Ovary (tissue), 9 donors: ENCODE measurements around the gene APOD. TPM values are rescaled to one million over a fixed set of nuclear protein-coding genes. Genes with fewer than 3 reads are reported as not detected.

Experiments used
- DNase-seq, 5 donors: peaks; one replicate each; pipeline ENCODE4 v3.0.0-alpha.2; 2019 to 2020
- H3K27ac ChIP-seq, 2 donors: fragments of 200-600 bp; one replicate each; pipeline versions ENCODE4 v1.5.1 to v1.8.0; 2019 to 2022
- H3K27me3 ChIP-seq: fragments of 200-600 bp; one replicate; pipeline ENCODE4 v1.8.0; 2022
- H3K36me3 ChIP-seq: fragments of 200-600 bp; sonication (generic); one replicate; pipeline ENCODE4 v1.5.1; 2019
- H3K4me1 ChIP-seq: one replicate; pipeline ENCODE4 v1.8.1; 2013; ENCODE audit warnings: mild to moderate bottlenecking, moderate library complexity; ENCODE audit not compliant: insufficient read depth
- H3K4me3 ChIP-seq: fragments of 200-600 bp; sonication (generic); one replicate; pipeline ENCODE4 v1.5.1; 2017
- H3K9me3 ChIP-seq, 2 donors: fragments of 200-600 bp in 1 of 2; sonication (generic) in 1 of 2; one replicate each; pipeline versions ENCODE4 v1.5.1 to v1.8.1; 2013 to 2019; ENCODE audit warnings: mild to moderate bottlenecking in 1 of 2, moderate library complexity in 1 of 2
- EP300 ChIP-seq: sonication (generic); formaldehyde crosslinking; IDR thresholded peaks from one replicate; pipeline ENCODE4 v1.6.1; 2017; ENCODE audit warnings: antibody characterized with exemption
- POLR2A ChIP-seq: fragments of 450-650 bp; IDR thresholded peaks from one replicate; pipeline ENCODE4 v1.6.1; 2017; ENCODE audit warnings: antibody characterized with exemption, mild to moderate bottlenecking, moderate library complexity
- WGBS, 3 donors: extraction: QIAGEN DNeasy Blood & Tissue Kit in 1 of 3; methylation state at CpG; one replicate each; pipeline versions ENCODE4 v1.1.5 to v1.1.7; 2013 to 2017; 5-methylcytosine and 5-hydroxymethylcytosine counted together
- intact Hi-C, 4 donors: fragments of 100-400 bp; cut with DNase I; formaldehyde crosslinking; loops; one replicate each; pipeline versions ENCODE4 v1.11.0 to v1.15.1; 2022 to 2023
- polyA plus RNA-seq, 2 donors: library from polyadenylated mRNA; stranded (reverse); fragments of 200-250 nt in 1 of 2; fragments of 350-450 nt in 1 of 2; fragmentation: Illumina TruSeq in 1 of 2; extraction: RNeasy Lipid Tissue Mini Kit (QIAGEN cat#74804) in 1 of 2; gene quantifications; one replicate each; pipeline ENCODE4 v1.2.3, GENCODE V29; 2013 to 2014
- total RNA-seq, 7 donors: library from RNA; depleted of rRNA in 2 of 7; stranded (reverse); fragments of >200 nt in 2 of 7; fragmentation: NEBNext Ultra II Directional in 3 of 7; extraction: Animal tissue kit (Norgen Biotek cat#: 25700) in 3 of 7; gene quantifications; one replicate each; pipeline versions ENCODE4 v1.1.0 to v1.2.4, GENCODE V29; 2016 to 2023
- TF ChIP-seq, protein P1 (sequence below), 3 donors: fragments of 450-650 bp in 2 of 3; fragments of 200-600 bp in 1 of 3; IDR thresholded peaks; one replicate each; pipeline versions ENCODE4 v1.5.1 to v1.8.0; 2016 to 2022; ENCODE audit warnings: antibody characterized with exemption in 3 of 3, mild to moderate bottlenecking in 1 of 3
- donor health status: DM: no; HTN: no; CAD: no; lungs with moderate emphysema.
- donor health status: DM: no; HTN: no; CAD: no.
- donor health status: Bipolar disorder and iron deficiency.
- donor health status: DM: yes; HTN: yes; CAD: no.
- donor health status: DM: no; HTN: no; CAD: no.
- donor health status: DM: yes; HTN: yes; CAD: no.

APOD gene
- total and polyA plus RNA-seq, 9 donors, result 38.0 to 748 (median 101) TPM

DNA sequence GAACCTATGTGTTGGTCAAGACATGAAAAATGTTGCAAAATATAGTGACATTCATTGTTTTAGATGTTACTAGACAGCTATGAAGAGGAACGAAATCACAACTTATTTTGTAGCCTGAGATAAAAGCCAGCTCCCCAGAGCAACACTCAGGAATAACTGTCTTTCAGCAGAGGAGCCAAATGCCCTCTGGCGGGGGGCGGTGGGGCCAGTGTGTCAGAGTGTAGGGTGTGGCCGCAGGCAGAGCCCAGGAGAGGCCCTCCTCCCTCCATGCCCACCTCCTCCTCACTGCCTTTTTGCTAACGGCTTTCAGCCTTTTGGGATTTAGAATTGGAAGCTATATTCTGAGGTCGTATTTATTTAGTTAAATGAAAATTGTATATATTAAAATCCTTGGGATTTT, 16.9 kb downstream of the APOD start:
- no peaks in the 10 kb centered on the region for H3K36me3 ChIP-seq
- TF ChIP-seq, protein P1, sequence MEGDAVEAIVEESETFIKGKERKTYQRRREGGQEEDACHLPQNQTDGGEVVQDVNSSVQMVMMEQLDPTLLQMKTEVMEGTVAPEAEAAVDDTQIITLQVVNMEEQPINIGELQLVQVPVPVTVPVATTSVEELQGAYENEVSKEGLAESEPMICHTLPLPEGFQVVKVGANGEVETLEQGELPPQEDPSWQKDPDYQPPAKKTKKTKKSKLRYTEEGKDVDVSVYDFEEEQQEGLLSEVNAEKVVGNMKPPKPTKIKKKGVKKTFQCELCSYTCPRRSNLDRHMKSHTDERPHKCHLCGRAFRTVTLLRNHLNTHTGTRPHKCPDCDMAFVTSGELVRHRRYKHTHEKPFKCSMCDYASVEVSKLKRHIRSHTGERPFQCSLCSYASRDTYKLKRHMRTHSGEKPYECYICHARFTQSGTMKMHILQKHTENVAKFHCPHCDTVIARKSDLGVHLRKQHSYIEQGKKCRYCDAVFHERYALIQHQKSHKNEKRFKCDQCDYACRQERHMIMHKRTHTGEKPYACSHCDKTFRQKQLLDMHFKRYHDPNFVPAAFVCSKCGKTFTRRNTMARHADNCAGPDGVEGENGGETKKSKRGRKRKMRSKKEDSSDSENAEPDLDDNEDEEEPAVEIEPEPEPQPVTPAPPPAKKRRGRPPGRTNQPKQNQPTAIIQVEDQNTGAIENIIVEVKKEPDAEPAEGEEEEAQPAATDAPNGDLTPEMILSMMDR (IDR thresholded peaks at IDR 0.05), result no peak
- TF ChIP-seq POLR2A, result no peak
- no peak for TF ChIP-seq EP300
- H3K27me3 ChIP-seq, result no peaks in the 10 kb centered on the region
- H3K27ac ChIP-seq, result no peak overlapping the region
- no peak overlapping the region for H3K4me3 ChIP-seq
- peaks cover 2% of the 10 kb centered on the region for H3K4me1 ChIP-seq
- 59 to 76% (median 72%) methylated on average over 6 of the region's 6 CpGs for WGBS, 3 donors
- no peaks in the 10 kb centered on the region for H3K9me3 ChIP-seq
- DNase-seq, result no peak
- intact Hi-C loops, result no loop called here

DNA sequence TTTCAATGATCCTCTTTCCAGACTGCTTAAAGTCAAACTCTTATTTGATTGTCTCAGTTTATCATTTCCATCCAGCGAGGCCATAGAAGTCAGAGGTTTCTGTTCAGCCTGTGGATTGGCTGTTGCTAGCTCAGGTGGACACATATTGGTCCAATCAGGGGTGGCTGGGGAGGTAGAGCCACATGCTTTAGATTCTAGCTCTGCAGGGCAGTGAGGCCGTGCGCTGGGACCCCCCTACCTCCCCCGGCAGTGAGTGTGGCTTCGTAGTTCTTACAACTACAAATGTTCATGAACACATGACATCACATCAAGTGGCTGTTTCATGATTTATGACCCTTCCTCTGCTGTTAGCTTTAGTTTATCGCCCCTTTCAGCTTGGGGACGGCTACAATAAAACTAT, 18.0 kb downstream of the APOD start:
- Histone ChIP-seq H3K4me3 (no peak overlapping the region), H3K27me3 (no peaks in the 10 kb centered on the region), H3K9me3 (no peaks in the 10 kb centered on the region), H3K36me3 (no peaks in the 10 kb centered on the region), H3K4me1 (peaks cover 2% of the 10 kb centered on the region), H3K27ac (no peak overlapping the region)
- TF ChIP-seq, protein P1 (IDR thresholded peaks at IDR 0.05), result no peak
- TF ChIP-seq EP300 (no peak), POLR2A (no peak)
- intact Hi-C loops, result no loop called here
- no peak for DNase-seq
- 30 to 49% (median 38%) methylated on average over 7 of the region's 7 CpGs for WGBS, 3 donors

DNA sequence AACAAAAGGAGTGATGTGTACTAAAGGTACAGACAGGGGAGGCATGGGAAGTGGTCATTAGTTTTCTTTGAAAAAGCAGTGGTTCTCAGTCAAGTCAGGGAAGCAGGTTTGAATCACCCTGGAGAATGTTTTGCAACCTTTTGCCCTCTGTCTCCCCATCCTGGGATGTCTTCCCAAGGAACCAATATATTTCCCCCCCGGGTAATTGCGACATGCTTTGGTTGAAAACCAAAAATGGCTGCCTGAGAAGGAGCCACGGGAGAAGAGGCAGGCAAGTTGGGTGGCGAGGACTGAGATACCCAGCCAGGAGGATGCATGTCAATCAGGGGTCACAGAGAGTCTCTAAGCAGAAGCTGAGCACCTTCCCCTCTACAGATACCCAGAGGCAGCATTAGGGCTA, 20.4 kb downstream of the APOD start:
- TF ChIP-seq POLR2A (no peak), EP300 (no peak)
- TF ChIP-seq, protein P1 (IDR thresholded peaks at IDR 0.05), result no peak
- no peak overlapping the region for H3K27ac ChIP-seq
- no peaks in the 10 kb centered on the region for H3K36me3 ChIP-seq
- WGBS, 3 donors, result 32 to 40% (median 32%) methylated on average over 4 of the region's 4 CpGs
- no peaks in the 10 kb centered on the region for H3K27me3 ChIP-seq
- no peaks in the 10 kb centered on the region for H3K9me3 ChIP-seq
- intact Hi-C loops, result no loop called here
- DNase-seq, result peak in 3 of 5 donors; percentile 41 to 73 (median 61)
- no peak overlapping the region for H3K4me3 ChIP-seq
- H3K4me1 ChIP-seq, result peaks cover 2% of the 10 kb centered on the region

DNA sequence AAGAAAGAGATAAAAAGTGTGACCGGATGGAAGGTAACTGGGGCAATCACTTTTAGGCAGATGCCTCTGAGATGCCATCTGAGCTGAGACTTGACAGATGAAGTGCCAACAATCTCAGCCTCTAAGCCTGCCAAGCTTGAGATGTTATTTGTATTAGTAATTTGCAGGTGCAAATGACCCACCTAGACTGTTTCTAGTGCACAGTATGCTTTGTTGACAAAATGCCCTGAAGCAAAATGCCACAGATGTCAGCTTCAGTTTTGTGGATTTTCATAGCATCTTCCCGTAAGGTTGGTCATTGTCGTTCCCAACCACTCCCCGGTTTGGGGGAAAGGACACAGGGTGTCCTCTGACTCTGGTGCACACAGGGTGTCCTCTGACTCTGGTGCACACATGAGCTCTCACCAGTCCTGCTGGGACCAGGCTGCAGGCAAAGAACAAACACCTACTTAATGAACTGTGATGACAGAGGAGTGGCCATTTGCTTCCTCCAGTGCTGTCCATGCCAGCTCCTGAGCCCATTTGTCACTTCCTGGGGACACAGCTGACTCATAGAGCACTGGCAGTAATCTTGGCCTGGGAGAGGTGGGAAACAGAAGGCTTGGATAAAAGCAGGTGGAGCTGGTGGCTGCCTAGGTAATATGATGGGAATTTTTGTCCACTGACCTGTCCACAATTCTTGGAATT, 23.9 kb downstream of the APOD start:
- H3K27me3 ChIP-seq, result no peaks in the 10 kb centered on the region
- TF ChIP-seq POLR2A (no peak), EP300 (no peak)
- TF ChIP-seq, protein P1 (IDR thresholded peaks at IDR 0.05), result no peak
- intact Hi-C loops, result no loop called here
- no peaks in the 10 kb centered on the region for H3K9me3 ChIP-seq
- H3K4me3 ChIP-seq, result no peak overlapping the region
- DNase-seq, result no peak
- no peak overlapping the region for H3K27ac ChIP-seq
- no peaks in the 10 kb centered on the region for H3K36me3 ChIP-seq
- WGBS, 3 donors, result 84 to 88% (median 85%) methylated on average over 4 of the region's 4 CpGs
- peaks cover 2% of the 10 kb centered on the region for H3K4me1 ChIP-seq
